Loucy (cell line): ENCODE results near the gene C7orf33.

Source experiments
- CTCF ChIP-seq: fragments of 200-600 bp; sonication (generic); conservative IDR thresholded peaks from 2 replicates; pipeline ENCODE4 v1.5.1; 2014; ENCODE audit warnings: mild to moderate bottlenecking, antibody characterized with exemption, low read length
- EZH2phosphoT487 ChIP-seq: fragments of 200-600 bp; IDR thresholded peaks from 2 replicates; pipeline ENCODE4 v1.6.1; 2018; ENCODE audit warnings: antibody characterized with exemption, mild to moderate bottlenecking, moderate library complexity, borderline replicate concordance

GRCh38 chr7:148607151-148607661, 16.6 kb downstream of the C7orf33 start:
- TF ChIP-seq CTCF (no peak), EZH2phosphoT487 (no peak)
